Stomach (tissue), 9 donors: ENCODE data around the gene GKN1. TPM values are rescaled to one million over a fixed set of nuclear protein-coding genes. Genes with fewer than 3 reads are reported as not detected.

Experiments used
- DNase-seq, 2 donors: peaks; one replicate each; pipeline versions ENCODE4 v3.0.0 to v3.0.0-alpha.2; 2013 to 2019
- H3K27ac ChIP-seq, 5 donors: fragments of 200-600 bp in 4 of 5; sonication (generic) in 4 of 5; one replicate each; pipeline ENCODE4 v1.5.1; 2013 to 2019; ENCODE audit warnings: mild to moderate bottlenecking in 1 of 5, moderate library complexity in 1 of 5
- H3K27me3 ChIP-seq, 3 donors: fragments of 200-600 bp; sonication (generic); one replicate each; pipeline ENCODE4 v1.5.1; 2017 to 2019; ENCODE audit warnings: mixed run types in 1 of 3
- H3K36me3 ChIP-seq, 4 donors: fragments of 200-600 bp; sonication (generic); 1 replicate in 3 of 4; 2 replicates in 1 of 4; pipeline ENCODE4 v1.5.1; 2016 to 2019
- H3K4me1 ChIP-seq, 4 donors: fragments of 200-600 bp; sonication (generic); one replicate each; pipeline ENCODE4 v1.5.1; 2016 to 2019
- H3K4me3 ChIP-seq, 4 donors: fragments of 200-600 bp; sonication (generic) in 3 of 4; one replicate each; pipeline ENCODE4 v1.5.1; 2016 to 2019; ENCODE audit warnings: mild to moderate bottlenecking in 1 of 4
- H3K9me3 ChIP-seq, 4 donors: fragments of 200-600 bp; sonication (generic); one replicate each; pipeline ENCODE4 v1.5.1; 2016 to 2019
- EP300 ChIP-seq: sonication (generic); formaldehyde crosslinking; IDR thresholded peaks from one replicate; pipeline ENCODE4 v1.6.1; 2017; ENCODE audit warnings: antibody characterized with exemption
- POLR2A ChIP-seq, 4 donors: fragments of 450-650 bp; IDR thresholded peaks; one replicate each; pipeline ENCODE4 v1.6.1; 2016; ENCODE audit warnings: antibody characterized with exemption in 4 of 4, control low read depth in 2 of 4, mild to moderate bottlenecking in 1 of 4, moderate library complexity in 1 of 4
- POLR2AphosphoS5 ChIP-seq, 3 donors: sonication (generic); formaldehyde crosslinking; IDR thresholded peaks; one replicate each; pipeline ENCODE4 v1.6.1; 2016; ENCODE audit warnings: antibody characterized with exemption in 3 of 3
- WGBS, 5 donors: extraction: QIAGEN DNeasy Blood & Tissue Kit in 3 of 5; methylation state at CpG; one replicate each; pipeline versions ENCODE4 v1.1.5 to v1.1.7; 2013 to 2018; 5-methylcytosine and 5-hydroxymethylcytosine counted together
- intact Hi-C: fragments of 100-400 bp; cut with DNase I; formaldehyde crosslinking; loops from one replicate; pipeline ENCODE4 v1.15.1; 2023; ENCODE audit warnings: low total_unique reads
- polyA plus RNA-seq, 3 donors: library from polyadenylated mRNA; stranded (reverse); fragments of 200-250 nt; gene quantifications; one replicate each; pipeline ENCODE4 v1.2.3, GENCODE V29; 2013
- total RNA-seq, 5 donors: library from RNA; depleted of rRNA; stranded (reverse); fragments of >200 nt; gene quantifications; one replicate each; pipeline versions ENCODE4 v1.1.0 to v1.2.3, GENCODE V29; 2014 to 2016
- TF ChIP-seq, protein P1 (sequence below), 7 experiments: fragments of 450-650 bp in 4 of 7; fragments of 200-600 bp in 3 of 7; sonication (generic) in 3 of 7; IDR thresholded peaks; one replicate each; pipeline ENCODE4 v1.5.1; 2016 to 2019; ENCODE audit warnings: antibody characterized with exemption in 7 of 7, control low read depth in 2 of 7, mild to moderate bottlenecking in 1 of 7
- donor health status: healthy with polysubstance abuse.
- donor health status: Bipolar disorder and iron deficiency.
- donor health status: healthy.

The GKN1 gene
- total and polyA plus RNA-seq, 8 donors, result 1.7 to 7,706 (median 624) TPM

GRCh38 chr2:69010437-69011194, 36.2 kb downstream of the GKN1 start:
- Histone ChIP-seq H3K4me1 (peaks cover 0 to 27% (median 20%) of the 10 kb centered on the region in 4 donors), H3K36me3 (no peaks in the 10 kb centered on the region), H3K27me3 (peaks cover 0 to 20% (median 19%) of the 10 kb centered on the region in 3 donors), H3K27ac (no peak overlapping the region), H3K9me3 (no peaks in the 10 kb centered on the region), H3K4me3 (no peak overlapping the region)
- 61 to 75% (median 63%) methylated on average over 8 of the region's 8 CpGs for WGBS, 5 donors
- TF ChIP-seq POLR2AphosphoS5 (IDR thresholded peaks at IDR 0.05) (no peak), POLR2A (IDR thresholded peaks at IDR 0.05) (no peak), EP300 (no peak)
- TF ChIP-seq, protein P1, sequence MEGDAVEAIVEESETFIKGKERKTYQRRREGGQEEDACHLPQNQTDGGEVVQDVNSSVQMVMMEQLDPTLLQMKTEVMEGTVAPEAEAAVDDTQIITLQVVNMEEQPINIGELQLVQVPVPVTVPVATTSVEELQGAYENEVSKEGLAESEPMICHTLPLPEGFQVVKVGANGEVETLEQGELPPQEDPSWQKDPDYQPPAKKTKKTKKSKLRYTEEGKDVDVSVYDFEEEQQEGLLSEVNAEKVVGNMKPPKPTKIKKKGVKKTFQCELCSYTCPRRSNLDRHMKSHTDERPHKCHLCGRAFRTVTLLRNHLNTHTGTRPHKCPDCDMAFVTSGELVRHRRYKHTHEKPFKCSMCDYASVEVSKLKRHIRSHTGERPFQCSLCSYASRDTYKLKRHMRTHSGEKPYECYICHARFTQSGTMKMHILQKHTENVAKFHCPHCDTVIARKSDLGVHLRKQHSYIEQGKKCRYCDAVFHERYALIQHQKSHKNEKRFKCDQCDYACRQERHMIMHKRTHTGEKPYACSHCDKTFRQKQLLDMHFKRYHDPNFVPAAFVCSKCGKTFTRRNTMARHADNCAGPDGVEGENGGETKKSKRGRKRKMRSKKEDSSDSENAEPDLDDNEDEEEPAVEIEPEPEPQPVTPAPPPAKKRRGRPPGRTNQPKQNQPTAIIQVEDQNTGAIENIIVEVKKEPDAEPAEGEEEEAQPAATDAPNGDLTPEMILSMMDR (IDR thresholded peaks at IDR 0.05), result no peak
- no peak for DNase-seq
- intact Hi-C loops, result no loop called here

DNA sequence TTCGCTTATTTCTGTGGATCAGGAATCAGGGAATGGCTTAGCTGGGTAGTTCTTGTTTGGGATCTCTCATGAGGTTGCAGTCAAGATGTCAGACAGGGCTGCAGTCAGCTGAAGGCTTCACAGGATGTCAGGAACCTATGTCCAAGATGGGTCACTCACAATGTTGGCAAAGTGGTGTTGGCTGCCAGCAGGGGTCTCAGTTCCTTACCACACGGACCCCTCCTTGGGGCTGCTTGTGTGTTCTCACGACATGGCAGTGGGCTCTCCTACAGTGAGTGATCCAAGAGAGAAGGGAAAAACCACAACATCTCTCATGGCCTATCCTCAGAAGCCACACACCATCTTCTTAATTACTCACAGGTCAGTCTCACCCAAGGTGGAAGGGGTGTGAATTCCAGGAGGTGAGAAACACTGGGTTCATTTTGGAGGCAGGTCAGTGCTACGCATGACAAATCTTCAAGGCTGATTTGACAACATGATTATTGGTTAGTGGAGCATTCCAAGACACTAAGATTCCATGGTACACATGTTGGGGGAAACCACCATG, 37.2 kb downstream of the GKN1 start:
- TF ChIP-seq POLR2AphosphoS5 (IDR thresholded peaks at IDR 0.05) (no peak), POLR2A (IDR thresholded peaks at IDR 0.05) (no peak), EP300 (no peak)
- TF ChIP-seq, protein P1 (IDR thresholded peaks at IDR 0.05), result no peak
- peaks cover 0 to 31% (median 22%) of the 10 kb centered on the region in 4 donors for H3K4me1 ChIP-seq

GRCh38 chr2:69012310-69013141, 38.1 kb downstream of the GKN1 start:
- intact Hi-C loops, result no loop called here
- no peaks in the 10 kb centered on the region for H3K9me3 ChIP-seq
- H3K4me3 ChIP-seq, result peak overlapping the region; percentile 64 to 81 (median 72)
- peaks cover 0 to 25% (median 19%) of the 10 kb centered on the region in 3 donors for H3K27me3 ChIP-seq
- 8 to 12% (median 12%) methylated on average over 27 of the region's 27 CpGs for WGBS, 5 donors
- peaks cover 4 to 39% (median 27%) of the 10 kb centered on the region in 4 donors for H3K4me1 ChIP-seq
- no peaks in the 10 kb centered on the region for H3K36me3 ChIP-seq
- TF ChIP-seq EP300, result no peak
- no peak for TF ChIP-seq POLR2A (IDR thresholded peaks at IDR 0.05)
- peak in 2 of 3 donors; percentile 3 to 12 for TF ChIP-seq POLR2AphosphoS5 (IDR thresholded peaks at IDR 0.05)
- TF ChIP-seq, protein P1 (IDR thresholded peaks at IDR 0.05), result peak in 5 of 7 experiments; percentile 52 to 80 (median 61)
- DNase-seq, result peak; percentile 54 to 88
- H3K27ac ChIP-seq, result peak overlapping the region in 4 of 5 donors; percentile 69 to 85 (median 80)

More for the DNA sequence above, 37.2 kb downstream of the GKN1 start:
- no peak overlapping the region for H3K27ac ChIP-seq
- no peaks in the 10 kb centered on the region for H3K36me3 ChIP-seq
- H3K27me3 ChIP-seq, result peaks cover 0 to 20% (median 19%) of the 10 kb centered on the region in 3 donors
- H3K4me3 ChIP-seq, result no peak overlapping the region
- no peaks in the 10 kb centered on the region for H3K9me3 ChIP-seq
- intact Hi-C loops, result no loop called here
- WGBS, 5 donors, result 72 to 86% (median 80%) methylated on average over 4 of the region's 4 CpGs
- no peak for DNase-seq
